Measurements from ENCODE around the gene TXNRD3. TPM values are rescaled to one million over a fixed set of nuclear protein-coding genes. Genes with fewer than 3 reads are reported as not detected.
A peak's percentile ranks its signal among the peaks of the same experiment; 100 is the strongest.

TXNRD3 gene
- total RNA-seq, 1 donor from 2014 or later: 10.7 TPM

DNA sequence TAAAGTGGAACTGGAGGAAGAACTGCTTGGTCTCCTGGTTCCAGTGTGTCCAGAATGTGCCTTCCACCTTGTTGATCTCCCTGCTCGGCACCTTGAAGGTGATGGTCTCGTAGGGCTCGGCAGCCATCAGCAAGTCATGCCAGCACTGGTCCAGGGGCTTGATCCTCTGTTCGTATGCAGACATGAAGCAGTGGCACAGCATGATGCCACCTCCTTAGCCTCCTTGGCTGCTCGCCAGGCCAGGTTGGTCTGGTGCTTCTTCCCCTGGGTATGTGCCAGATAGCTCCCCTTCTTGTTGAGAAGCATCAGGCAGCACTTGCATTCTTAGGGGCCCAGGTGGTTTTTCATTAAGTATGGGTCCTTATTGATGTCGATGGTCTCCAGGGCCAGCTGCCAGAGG, 17.8 kb upstream of the TXNRD3 start:
- no peak for DNase-seq (ENCODE audit: low spot score)
- ATAC-seq: no peak

DNA sequence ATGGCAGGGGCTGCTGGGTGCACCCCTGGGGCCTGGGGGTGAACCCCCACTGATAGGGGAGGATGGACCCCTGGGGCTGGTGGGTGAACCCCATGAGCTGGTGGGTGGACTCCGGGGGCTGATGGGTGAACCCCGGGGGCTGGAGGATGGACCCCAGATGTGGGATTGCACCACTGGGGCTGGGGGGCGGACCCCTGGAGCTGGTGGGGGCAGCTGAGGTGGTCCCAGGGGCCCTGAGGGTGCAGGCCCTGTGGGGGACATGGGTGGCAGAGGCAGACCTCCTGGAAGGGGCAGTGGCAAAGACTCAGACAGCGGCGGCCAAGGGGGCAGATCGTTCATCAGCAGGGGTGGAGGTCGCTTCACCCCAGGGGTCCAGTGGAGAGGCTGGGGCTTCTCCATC, 17.4 kb upstream of the TXNRD3 start:
- ATAC-seq (no peak), DNase-seq (ENCODE audit: low spot score) (no peak)

DNA sequence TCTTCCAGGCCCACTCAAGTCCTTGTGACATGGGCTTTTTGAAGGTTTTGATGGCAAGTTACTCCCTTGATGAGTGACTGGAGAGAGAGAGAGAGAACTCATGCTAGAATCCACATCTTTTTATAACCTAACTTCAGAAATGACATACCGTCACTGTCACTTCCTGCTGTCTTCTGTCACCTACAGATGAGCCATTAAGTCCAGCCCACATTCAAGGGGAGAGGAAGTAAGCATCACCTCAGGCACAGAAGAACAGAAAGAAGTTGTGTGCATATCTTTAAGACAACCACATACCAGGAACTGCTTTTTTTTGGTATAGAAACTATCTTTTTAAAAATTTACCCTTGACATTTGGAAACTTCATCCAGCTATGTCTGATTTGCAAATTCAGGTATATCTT, 16.6 kb upstream of the TXNRD3 start:
- DNase-seq (ENCODE audit: low spot score) (no peak), ATAC-seq (no peak)

DNA sequence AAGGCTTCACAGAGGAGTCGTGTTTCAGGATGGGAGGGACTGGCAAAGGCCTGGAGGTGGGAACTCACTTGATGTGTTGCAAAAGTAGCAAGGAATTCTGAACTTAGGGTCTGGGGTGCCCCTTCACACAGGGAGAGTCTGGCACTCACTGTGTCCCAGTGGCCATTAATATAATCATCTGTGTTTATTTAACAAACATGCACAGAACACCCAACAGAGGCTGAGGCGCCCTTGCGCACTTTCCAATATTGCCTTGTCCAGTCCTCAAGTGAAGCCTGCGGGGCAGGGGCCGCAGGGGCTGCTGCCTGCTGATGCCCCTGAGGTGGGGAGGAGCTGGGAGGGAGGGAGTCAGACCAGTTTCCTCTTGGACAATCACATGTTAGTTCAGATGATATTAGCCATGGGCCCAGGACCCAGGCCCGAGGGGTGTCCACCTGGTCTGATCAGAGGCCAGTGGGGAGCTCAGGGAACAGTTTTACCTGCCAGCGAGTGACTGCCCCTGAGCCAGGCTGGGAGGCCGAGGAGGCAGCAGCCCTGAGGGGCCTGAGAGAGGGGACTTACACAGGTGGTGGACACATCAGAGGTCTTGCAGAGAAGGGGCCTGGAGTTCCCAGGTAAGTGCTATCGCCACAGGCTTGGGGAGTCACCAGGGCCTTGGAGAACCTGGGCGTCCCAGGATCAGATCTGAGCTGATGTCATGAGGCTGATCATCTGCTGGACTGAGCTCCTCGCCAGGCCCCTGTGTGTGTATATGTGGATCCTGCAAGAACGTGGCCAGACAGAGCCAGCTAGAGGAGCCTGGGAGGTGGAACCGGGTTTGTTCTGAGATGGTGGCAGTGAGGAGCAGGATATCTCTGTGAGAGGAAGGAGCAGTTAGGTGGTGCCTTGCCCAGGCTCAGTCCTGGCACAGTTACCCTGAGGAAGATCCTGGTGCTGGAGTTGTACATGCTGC, 13.8 kb upstream of the TXNRD3 start:
- ATAC-seq: no peak
- DNase-seq (ENCODE audit: low spot score): no peak

DNA sequence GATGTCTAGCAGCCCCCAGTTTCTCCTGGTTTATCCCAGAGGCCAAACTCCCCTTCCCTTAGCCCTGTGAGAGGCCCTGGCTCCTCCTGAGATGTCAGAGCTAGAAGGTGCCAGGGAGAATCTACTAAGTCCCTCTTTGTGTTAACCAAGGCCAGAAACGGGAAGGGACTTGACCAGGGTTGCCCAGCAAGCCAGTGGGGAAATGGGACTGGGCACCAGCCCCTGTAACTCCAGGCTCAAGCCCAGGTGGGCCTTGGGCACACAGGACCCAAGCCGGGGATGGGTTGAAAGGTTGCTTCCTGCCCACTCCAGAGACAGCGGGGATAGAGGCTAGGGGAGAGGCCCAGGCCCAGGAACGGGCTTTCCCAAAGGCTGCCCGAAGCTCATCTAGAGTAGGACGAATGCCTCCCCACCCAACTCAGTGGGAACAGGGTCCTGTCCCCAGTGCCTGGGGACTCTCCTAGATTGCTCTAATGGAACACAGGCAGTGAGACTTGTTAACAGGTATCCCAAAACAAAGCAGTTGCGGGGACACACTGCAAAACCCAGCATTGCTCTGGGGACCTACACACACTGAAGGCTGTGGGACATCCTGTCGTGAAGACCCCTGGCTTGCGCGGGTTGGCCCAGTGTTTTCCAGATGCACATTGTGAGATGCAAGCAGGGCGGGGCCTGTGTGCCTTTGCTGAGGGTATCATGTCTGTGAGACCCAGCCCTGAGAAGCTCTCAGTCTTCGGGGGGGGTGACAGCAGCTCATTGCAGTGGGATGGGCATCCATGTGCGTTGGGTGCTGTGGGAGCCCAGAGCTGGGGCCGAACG, 12.9 kb upstream of the TXNRD3 start:
- DNase-seq (ENCODE audit: low spot score) (no peak), ATAC-seq (no peak)

DNA sequence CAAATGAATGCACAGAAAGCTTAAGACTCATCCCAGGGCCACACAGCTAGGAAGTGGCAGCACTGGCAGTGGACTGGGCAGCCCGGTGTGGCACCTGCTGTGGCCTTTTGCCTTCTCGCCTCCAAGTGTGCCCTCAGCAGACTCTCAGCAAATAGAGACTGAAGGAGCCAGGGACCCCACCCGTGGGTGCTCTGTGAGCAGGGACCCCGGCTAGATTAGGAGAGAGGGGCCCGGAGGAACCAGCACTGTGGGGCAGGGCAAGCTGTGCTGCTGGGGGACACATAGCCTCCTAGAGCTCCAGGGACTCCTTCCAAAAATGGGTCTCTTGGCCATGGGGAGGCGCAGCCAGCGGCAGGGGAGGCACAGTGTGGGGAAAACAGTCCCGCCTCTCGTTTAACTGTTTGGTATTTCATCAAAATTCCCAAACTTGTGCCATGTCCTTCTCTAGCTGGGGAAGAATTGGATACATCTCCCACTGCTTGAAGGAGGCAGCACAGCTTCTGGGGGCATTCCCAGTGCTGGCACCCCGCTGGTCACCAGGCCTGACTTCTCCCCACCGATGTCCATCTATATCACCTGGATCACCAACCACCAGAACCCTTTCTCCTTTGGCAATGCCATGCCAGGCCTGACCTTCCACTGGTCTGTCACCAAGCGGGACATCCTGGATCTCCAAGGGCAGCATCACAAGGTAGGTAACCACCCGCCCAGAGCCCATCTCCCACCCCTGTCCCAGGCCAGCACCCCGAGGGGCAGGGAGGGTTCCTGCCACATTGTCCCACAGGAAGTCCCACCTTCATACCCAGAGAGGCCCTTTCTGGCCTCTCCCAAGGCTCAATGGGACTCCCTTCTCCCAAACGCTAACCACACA, 12.0 kb upstream of the TXNRD3 start:
- DNase-seq (ENCODE audit: low spot score): no peak
- no peak for ATAC-seq

DNA sequence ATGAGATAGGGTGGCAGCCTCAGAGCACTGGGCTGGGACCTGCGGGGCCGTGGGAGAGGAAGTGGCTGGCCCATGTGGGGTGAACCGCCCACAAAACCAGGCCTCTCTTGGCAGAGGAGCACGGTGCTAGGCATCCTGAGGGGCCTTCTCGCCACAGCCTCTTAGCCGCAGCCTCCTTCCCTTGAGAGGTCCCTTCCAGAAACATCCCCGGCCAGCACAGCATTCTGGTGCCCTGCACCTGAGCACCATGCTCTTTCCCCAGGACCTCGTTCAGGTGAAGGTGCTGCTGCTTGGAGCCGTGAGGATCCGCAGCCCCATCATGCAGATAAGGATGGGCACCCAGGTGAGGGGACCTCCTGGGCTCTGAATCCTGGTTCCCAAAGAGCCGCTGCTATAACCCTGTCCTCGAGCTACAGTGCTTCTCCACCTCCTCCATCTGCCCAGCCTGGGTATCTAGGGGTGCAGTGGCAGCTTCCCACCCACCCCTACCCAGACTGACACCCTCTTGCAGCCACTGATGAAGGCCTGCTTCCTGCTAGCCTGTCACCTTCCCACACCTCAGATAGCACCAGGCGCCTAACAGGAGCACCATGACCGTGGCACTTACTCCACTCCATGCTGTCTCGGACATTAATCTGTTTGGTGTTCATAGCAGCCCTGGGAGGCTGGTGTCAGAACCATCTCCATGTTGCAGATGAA, 11.2 kb upstream of the TXNRD3 start:
- DNase-seq (ENCODE audit: low spot score) (no peak), ATAC-seq (no peak)

DNA sequence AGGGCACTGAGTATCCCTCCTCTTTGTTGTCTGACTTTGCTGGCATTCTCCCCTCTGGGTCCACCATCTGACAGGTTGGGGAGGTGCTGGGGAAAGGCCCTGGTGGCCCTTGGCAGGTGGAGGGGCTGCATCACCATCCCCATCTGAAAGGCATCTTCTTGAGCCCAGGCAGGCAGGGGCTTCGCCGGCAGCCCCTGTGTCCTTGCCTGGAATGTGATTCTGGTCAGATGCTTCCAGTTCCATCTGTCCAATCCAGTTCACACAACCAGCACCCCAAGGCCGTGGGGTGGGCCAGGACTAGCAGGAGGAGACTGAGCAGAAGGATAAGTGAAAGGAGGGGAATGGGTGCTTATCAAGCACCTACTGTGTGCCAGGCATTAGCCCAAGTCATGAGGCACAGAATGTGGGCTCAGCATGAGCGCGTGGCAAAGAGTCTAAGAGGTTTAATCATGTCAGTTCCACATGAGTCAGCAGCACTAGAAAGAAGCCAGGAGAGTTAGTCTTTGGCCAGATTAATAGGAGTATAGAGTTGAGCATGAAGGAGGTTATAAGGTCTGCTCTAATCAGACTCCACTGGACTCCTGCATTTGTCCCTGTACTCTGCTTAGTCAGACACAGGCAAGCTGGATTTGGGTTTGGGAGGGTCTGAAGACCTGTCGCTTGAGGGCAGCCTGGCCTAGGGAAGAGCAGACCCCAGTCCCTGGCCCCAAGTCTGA, 10.5 kb upstream of the TXNRD3 start:
- no peak for ATAC-seq
- DNase-seq (ENCODE audit: low spot score): no peak

DNA sequence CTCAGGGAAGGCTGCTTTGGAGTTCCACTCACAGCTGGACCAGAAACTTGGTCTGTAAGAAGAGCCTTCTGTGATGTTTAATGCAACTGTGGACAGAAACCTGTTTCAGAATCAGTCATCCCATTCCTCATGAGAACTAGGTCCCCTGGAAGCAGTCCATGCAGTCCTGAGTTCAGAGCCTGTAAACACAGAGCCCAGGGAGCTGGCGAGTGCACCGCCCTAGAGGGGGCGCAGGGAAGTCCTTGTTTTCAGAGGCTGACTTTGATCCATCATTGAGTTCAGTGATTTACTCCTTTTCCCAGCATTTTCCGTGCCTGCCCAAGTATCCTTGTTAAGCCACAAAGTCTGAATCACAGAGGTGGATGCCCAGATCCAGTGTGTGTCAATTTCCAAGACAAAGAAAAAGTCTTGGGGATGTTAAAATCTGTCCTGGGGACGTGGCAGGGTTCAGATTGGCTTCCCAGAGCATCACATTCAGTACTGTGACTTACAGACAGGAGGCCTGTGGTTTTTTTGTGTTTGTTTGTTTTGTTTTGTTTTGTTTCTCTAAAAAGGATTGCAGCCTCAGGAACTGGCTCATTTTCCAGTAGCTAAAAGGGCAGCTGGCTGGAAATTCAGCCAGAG, 9.8 kb upstream of the TXNRD3 start:
- no peak for DNase-seq (ENCODE audit: low spot score)
- peak; percentile 25 for ATAC-seq

DNA sequence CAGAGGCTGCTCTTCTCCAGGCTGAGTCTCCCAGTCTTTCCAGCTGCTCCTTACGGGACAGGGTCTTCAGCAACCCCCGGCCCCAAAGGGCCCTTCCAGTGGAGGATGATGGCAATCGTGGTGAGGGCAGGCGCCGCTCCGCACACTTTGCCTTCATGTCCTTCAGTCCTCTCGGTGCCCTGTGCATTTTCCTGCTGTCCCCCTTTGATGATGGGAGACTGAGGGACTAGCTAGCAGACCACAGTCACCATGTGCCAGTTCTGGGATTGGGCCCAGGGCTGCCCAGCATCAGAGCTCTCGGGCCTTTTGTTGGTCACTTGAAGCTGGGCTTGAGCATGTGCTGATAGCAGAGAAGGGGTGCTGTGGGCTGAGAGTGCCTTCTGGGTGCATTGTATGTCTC, 8.8 kb upstream of the TXNRD3 start:
- DNase-seq (ENCODE audit: low spot score) (no peak), ATAC-seq (no peak)

DNA sequence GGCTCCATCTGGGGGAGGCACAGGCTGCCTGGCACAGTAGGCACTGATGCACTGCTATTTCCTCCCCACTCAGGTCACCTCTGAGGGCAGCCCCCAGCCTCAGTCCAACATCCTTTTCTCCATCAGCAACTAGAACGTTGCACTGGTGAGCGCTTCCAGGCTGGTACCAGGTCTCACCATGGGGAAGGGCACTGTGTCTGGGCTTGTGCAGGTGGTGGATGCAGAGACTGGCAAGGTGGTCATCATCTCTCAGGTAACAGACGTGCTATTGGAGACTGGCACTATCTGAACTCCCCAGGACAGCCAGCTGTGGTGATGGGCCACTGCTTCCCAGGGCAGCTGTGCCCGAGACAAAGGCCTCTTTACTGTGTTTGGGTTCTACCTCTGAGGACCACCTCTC, 8.3 kb upstream of the TXNRD3 start:
- ATAC-seq (no peak), DNase-seq (ENCODE audit: low spot score) (no peak)

DNA sequence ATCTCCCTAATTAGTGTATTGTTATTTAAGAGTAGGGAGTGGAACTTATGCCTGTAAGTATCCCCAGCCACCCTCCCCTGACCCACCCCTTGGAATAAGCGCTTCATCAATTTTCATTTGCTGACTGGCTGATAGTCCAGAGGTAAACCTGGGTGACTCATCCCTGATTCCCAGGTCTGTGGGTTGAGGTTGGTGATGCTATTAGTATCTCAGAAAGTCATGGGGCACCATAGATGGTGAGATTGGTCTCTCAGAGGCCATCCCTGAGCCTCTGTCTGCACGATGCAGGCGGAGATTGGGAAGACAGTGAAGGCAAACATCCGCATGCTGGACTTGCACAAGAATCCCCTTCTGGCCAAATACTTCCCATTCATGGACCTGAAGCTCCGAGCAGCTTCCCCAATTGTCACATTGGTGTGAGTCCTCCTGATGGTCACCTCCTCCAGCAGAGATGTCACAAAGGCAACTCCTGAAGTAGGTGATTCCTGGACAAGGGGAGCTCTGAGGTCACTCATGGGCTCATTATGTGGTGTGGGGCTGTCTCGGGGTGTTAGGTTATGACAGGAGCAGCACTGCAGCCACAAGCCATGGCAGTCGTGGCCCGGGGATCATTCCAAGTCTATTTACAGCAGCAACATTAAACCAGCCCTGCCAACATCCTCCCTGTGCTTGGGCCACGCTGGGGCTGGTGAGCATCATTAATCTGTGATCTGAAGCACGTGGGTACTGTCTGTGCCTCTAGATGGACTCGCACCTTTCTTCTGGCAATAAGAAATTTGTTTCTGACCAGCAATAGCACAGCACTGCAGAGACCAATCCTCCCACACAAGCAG, 6.8 kb upstream of the TXNRD3 start:
- DNase-seq (ENCODE audit: low spot score) (no peak), ATAC-seq (no peak)

DNA sequence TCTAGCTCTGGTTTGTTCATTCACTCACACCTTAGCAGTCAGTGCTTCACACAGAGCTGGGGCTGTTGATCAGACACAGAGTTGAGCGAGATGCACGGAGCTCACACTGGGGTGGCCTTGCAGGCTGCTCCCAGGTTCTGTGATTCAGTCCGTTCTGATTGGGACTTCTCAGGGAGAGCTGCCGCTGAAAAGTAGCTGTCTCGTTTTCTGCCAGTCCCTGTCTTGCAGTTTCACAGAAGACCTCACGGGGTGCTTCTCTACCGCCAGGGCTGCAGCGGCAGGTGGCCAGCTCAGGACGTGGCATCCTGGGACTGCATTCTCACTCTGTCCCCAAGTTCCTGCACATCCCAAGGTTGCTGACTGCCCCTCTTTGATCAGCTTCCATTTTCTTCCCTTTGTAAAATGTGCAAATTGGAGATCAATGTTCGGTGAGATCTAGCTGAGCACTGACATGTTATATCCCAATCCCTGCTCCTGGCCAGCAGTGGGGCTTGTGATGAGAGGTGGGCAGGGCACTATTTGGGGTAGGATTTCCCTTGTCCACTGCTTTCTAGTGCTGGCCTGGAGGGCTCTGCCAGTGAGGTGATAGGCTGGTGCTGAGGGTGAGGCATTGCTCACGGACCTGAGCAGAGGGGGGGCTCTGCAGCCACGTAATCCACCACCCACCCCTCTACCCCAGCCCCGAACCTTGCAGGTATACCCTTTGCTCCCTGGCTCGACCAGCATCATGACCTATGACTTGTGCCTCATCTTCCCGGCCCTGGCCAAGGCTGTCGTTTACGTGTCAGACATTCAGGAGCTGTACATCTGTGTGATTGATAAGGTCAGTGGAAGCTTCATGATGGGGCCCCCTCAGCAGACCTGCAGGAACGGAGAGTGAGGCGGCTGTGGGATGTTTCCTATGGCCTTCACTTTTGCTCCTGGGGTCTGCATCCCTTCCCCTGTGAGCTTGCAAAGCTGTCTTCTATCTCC, 5.3 kb upstream of the TXNRD3 start:
- no peak for DNase-seq (ENCODE audit: low spot score)
- ATAC-seq: peak; percentile 45

DNA sequence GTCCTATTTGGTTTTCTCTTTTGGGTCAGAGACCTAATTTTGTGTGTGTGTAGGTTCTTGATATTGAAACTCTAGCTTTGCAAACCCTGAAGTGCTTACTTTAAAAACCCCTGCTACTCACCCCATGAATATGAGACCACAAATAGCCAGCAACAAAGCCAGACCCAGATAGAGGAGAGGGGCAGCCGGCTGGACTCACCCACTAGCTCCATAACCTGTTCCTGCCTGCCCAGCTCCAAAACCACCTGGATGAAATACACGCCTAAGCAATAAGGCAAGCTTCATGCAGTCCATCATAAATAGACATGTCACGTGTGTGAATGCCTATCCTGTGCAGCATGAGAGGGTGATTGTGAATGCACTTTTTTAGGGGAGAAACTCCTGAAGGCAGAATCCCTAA, 3.7 kb upstream of the TXNRD3 start:
- no peak for ATAC-seq
- DNase-seq (ENCODE audit: low spot score): no peak

DNA sequence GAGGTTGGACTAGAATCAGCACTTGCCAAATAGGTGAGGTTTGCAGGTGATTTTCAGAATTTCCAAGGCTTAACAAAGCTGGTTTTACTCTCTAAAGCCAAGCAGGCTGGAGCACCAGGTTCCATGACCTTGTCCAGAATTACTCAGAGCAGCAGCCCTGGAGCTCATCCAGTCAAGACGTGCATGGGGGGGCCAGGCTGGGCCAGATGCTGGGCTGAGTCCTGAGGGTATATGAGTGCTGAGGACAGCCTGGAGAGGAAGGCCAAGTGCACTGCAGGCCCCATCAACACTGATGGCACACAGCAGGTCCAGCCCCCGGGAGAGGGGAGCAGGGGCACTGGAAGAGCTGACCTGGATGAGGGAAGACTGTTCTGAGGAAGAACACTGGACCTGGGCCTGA, 3.0 kb upstream of the TXNRD3 start:
- no peak for DNase-seq (ENCODE audit: low spot score)
- no peak for ATAC-seq

DNA sequence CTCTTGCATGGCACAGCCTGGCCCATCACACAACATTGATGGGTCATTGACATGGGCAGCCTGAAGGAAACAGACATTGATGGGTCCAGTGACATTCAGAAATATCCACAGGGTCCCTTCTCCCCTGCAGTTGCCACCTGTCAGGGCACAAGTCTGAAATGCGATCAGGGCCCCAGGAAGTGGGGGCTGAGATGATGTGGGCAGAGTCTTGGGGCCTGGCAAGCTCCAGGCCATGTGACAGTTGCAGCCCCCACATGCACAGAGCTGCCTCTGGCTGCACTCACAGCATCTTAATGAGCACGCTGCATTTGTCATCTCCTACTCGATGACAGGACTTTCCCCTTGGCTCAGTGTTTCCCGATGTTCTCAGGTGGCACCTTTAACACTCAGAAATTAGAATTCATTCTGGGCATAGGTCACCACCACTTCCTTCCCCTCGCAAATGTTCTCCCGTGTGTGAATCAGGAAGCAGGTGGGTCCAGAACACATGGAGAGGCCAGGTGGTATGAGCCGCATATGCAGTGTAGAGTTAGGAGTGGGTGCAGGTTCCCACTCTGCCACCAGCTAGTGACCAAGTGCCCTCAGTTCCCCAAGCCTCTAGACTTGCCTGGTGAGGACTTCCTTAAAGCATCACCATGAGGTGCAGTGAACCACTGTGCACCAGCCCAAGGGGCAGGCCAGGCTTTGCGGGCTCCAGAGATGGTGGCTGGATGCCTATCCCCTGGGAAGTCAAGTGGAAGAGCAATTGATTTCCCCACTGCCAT, 1.6 kb upstream of the TXNRD3 start:
- ATAC-seq (no peak), DNase-seq (ENCODE audit: low spot score) (no peak)

DNA sequence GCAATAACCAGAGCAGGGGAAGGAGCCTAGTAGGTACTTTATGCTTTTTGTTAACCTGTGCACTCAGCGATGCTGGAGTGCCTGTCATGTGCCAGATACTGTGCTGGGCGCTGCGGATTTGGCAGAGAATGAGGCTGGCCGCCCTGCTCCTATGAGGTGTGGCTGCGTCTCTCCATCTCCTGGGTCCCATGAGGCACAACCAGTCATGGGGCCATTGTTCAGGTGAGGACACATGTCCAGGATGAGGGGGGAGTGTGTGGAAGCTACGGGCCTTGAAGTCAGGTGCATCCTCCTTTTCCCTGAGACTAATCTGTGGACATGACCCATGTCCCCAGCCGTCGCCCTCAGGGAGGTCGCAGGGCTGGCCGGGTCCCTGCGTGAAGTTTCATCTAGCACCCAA, 963 bp upstream of the TXNRD3 start:
- DNase-seq (ENCODE audit: low spot score): no peak

More for the DNA sequence above, 963 bp upstream of the TXNRD3 start:
- no peak for ATAC-seq
